ENCODE results near the gene NHLRC4. TPM values are rescaled to one million over a fixed set of nuclear protein-coding genes. Genes with fewer than 3 reads are reported as not detected.

The NHLRC4 gene
- total and polyA plus RNA-seq, 2 of the 8 experiments (the other 6 are each of a cell fraction or from before 2014, with no cell fraction given), result 0.60 to 0.76 TPM

GRCh38 chr16:520847-521246 lies 46.0 kb upstream of the NHLRC4 start:
- no peak for DNase-seq (ENCODE audit: low read depth in 1 of 2, low spot score in 2 of 2)
- Histone ChIP-seq H3K23ac (ENCODE audit: insufficient read length) (no peak overlapping the region), H4K20me1 (replicated peaks in 1 of 2; ENCODE audit: control insufficient read depth in 1 of 2, insufficient read depth in 2 of 2, low read length in 2 of 2) (peaks cover 4 to 8% of the 10 kb centered on the region in 2 experiments), H3K27me3 (replicated peaks in 1 of 4; ENCODE audit: control insufficient read depth in 3 of 4, extremely low read depth in 1 of 4, insufficient read depth in 3 of 4, low read length in 3 of 4) (no peaks in the 10 kb centered on the region), H3K36me3 (ENCODE audit: control insufficient read depth in 2 of 4, insufficient read depth in 4 of 4, low read length in 3 of 4) (peaks cover 0 to 4% (median 3%) of the 10 kb centered on the region in 4 experiments; a peak in 4 of 8 replicates), H2BK15ac (ENCODE audit: low read length) (no peak overlapping the region), H2AK5ac (ENCODE audit: low read depth, low read length) (no peak overlapping the region), H3K18ac (ENCODE audit: extremely low read depth, low read length) (no peak overlapping the region), H3K4me3 (ENCODE audit: extremely low read depth in 1 of 4, insufficient read depth in 2 of 4, low read depth in 3 of 4, low read length in 4 of 4) (no peak overlapping the region), H3K79me1 (ENCODE audit: low read depth, low read length) (no peaks in the 10 kb centered on the region), H4K5ac (ENCODE audit: insufficient read length, low read depth, low read length) (no peak overlapping the region), H2BK5ac (ENCODE audit: low read depth, low read length) (no peak overlapping the region; the same call in 1 of the 2 replicates), H3K14ac (ENCODE audit: insufficient read length) (no peak overlapping the region), H3K27ac (ENCODE audit: low read depth, low read length) (no peak overlapping the region; the same call in 1 of the 2 replicates), H4K91ac (replicated peaks; ENCODE audit: insufficient read length, low read length) (no peak overlapping the region), H3K4me1 (replicated peaks in 1 of 4; ENCODE audit: control insufficient read depth in 3 of 4, insufficient read depth in 4 of 4, low read length in 3 of 4) (peaks cover 0 to 4% (median under 1%) of the 10 kb centered on the region in 4 experiments; a peak in 3 of 7 replicates), H2AFZ (ENCODE audit: low read length) (no peak overlapping the region), H2BK120ac (replicated peaks; ENCODE audit: low read depth, low read length) (no peak overlapping the region), H3K9me3 (ENCODE audit: insufficient read depth in 2 of 2, low read depth in 1 of 2, low read length in 1 of 2) (no peaks in the 10 kb centered on the region), H4K8ac (ENCODE audit: extremely low read depth, insufficient read depth, low read length) (peak overlapping the region; percentile 9; the same call in 1 of the 2 replicates), H3K4ac (replicated peaks; ENCODE audit: insufficient read length, low read depth, low read length) (no peak overlapping the region), H2BK20ac (ENCODE audit: low read length) (no peak overlapping the region), H3K79me2 (ENCODE audit: control insufficient read depth in 1 of 2, insufficient read depth in 2 of 2, low read length in 2 of 2) (peaks cover 0 to under 1% of the 10 kb centered on the region in 2 experiments; a peak in 1 of 4 replicates), H3K23me2 (ENCODE audit: low read depth, low read length) (no peaks in the 10 kb centered on the region), H2BK12ac (ENCODE audit: low read depth, low read length) (no peak overlapping the region), H3K4me2 (ENCODE audit: insufficient read depth in 1 of 2, low read depth in 2 of 2, low read length in 2 of 2) (no peak overlapping the region), H3K56ac (replicated peaks; ENCODE audit: insufficient read length, low read depth, low read length) (no peak overlapping the region), H3K9ac (replicated peaks in 1 of 4; ENCODE audit: extremely low read depth in 1 of 4, low read depth in 3 of 4, low read length in 3 of 4) (no peak overlapping the region)
- 94% methylated on average over 13 of the region's 13 CpGs; no CpG with 5 or more reads in 1 of the 2 experiments for WGBS, 2 experiments (ENCODE audit: extremely low coverage in 1 of 2, insufficient coverage in 1 of 2, insufficient read length in 1 of 2, insufficient replicate concordance in 2 of 2, low coverage in 1 of 2, low lambda C conversion rate in 2 of 2, missing lambda C conversion rate in 1 of 2)
- POLR2A ChIA-PET (ENCODE audit: partially characterized antibody), result interaction anchor here (0.8 to 1.8 kb wide), 5 partner anchors 10 to 137 kb away, joined by 3 to 5 read pairs (median 4); partner anchors contain the start of genes DECR2 and RAB11FIP3
- CTCF ChIA-PET (ENCODE audit: partially characterized antibody), result interaction anchor here (0.5 to 3.7 kb wide), 27 partner anchors 8 to 1529 kb away, joined by 3 to 12 read pairs (median 4); no protein-coding TSS in a partner anchor
- FAIRE-seq, result no peak
- TF ChIP-seq EP300 (IDR thresholded peaks at IDR 0.05; ENCODE audit: borderline replicate concordance in 1 of 2, low read depth in 2 of 2, low read length in 2 of 2) (no peak), NRF1 (IDR thresholded peaks at IDR 0.05; ENCODE audit: low read depth, low read length) (no peak), SUZ12 (IDR thresholded peaks at IDR 0.05; ENCODE audit: low read length) (no peak), CREB1 (IDR thresholded peaks at IDR 0.05) (no peak), SP4 (IDR thresholded peaks at IDR 0.05; ENCODE audit: low read length) (no peak), RBBP5 (IDR thresholded peaks at IDR 0.05; ENCODE audit: borderline replicate concordance, low read depth, low read length) (no peak), BACH1 (IDR thresholded peaks at IDR 0.05; ENCODE audit: low read length) (no peak), TAF1 (IDR thresholded peaks at IDR 0.05; ENCODE audit: low read depth, low read length) (no peak), BCL11A (IDR thresholded peaks at IDR 0.05; ENCODE audit: low read depth in 2 of 2, low read length in 2 of 2) (no peak), KDM4A (IDR thresholded peaks at IDR 0.05; ENCODE audit: low read depth, low read length, severe bottlenecking) (no peak), ZNF274 (IDR thresholded peaks at IDR 0.05; ENCODE audit: borderline replicate concordance, extremely low read depth, low read length) (no peak), HDAC2 (IDR thresholded peaks at IDR 0.05; ENCODE audit: borderline replicate concordance in 1 of 2, low read depth in 2 of 2, low read length in 2 of 2) (no peak), FOSL1 (IDR thresholded peaks at IDR 0.05; ENCODE audit: insufficient read depth, low read depth, low read length) (no peak)

Measured in H1 (cell line).